Cerebellar cortex (tissue), 1 donor: Measurements from ENCODE around the gene DCC.
A peak's percentile ranks its signal among the peaks of the same experiment; 100 is the strongest.

Experiments
- DNase-seq: peaks from one replicate; pipeline ENCODE4 v3.0.0-alpha.2; 2015; ENCODE audit warnings: low spot score

The DCC gene

GRCh38 chr18:52816121-52816520 lies 476.1 kb downstream of the DCC start:
- no peak for DNase-seq

GRCh38 chr18:52822160-52822559 lies 482.2 kb downstream of the DCC start:
- DNase-seq, result peak; percentile 97

- DNase-seq, result no peak
Measured at GRCh38 chr18:52824126-52824525, 484.1 kb downstream of the DCC start.

- DNase-seq, result no peak
Measured at GRCh38 chr18:52826994-52827393, 487.0 kb downstream of the DCC start.

- DNase-seq, result no peak
Measured at GRCh38 chr18:52829320-52829719, 489.3 kb downstream of the DCC start.

- no peak for DNase-seq
Measured at GRCh38 chr18:52829876-52830405, 489.9 kb downstream of the DCC start.

- no peak for DNase-seq
Measured at GRCh38 chr18:52844323-52844722, 504.3 kb downstream of the DCC start.

- DNase-seq, result no peak
Measured at GRCh38 chr18:52845036-52845435, 505.0 kb downstream of the DCC start.

- DNase-seq, result peak; percentile 13
Measured at GRCh38 chr18:52850031-52850560, 510.1 kb downstream of the DCC start.

GRCh38 chr18:52861558-52861957 lies 521.6 kb downstream of the DCC start:
- no peak for DNase-seq

- no peak for DNase-seq
Measured at GRCh38 chr18:52869349-52869923, 529.4 kb downstream of the DCC start.

- no peak for DNase-seq
Measured at GRCh38 chr18:52869942-52870907, 530.2 kb downstream of the DCC start.

- no peak for DNase-seq
Measured at GRCh38 chr18:52874774-52875173, 534.8 kb downstream of the DCC start.

GRCh38 chr18:52875725-52876124 lies 535.7 kb downstream of the DCC start:
- no peak for DNase-seq

GRCh38 chr18:52888014-52888413 lies 548.0 kb downstream of the DCC start:
- no peak for DNase-seq

- no peak for DNase-seq
Measured at GRCh38 chr18:52894801-52895200, 554.8 kb downstream of the DCC start.

GRCh38 chr18:52897611-52898484 lies 557.9 kb downstream of the DCC start:
- peak; percentile 72 for DNase-seq

- DNase-seq, result no peak
Measured at GRCh38 chr18:52898485-52899058, 558.6 kb downstream of the DCC start.

- DNase-seq, result no peak
Measured at GRCh38 chr18:52902188-52902587, 562.2 kb downstream of the DCC start.

GRCh38 chr18:52903857-52904256 lies 563.9 kb downstream of the DCC start:
- DNase-seq, result peak; percentile 47

GRCh38 chr18:52907543-52908308 lies 567.7 kb downstream of the DCC start:
- no peak for DNase-seq
